Mesothelial cell of epicardium (in vitro differentiated cells): ENCODE measurements around the gene PHACTR3. TPM values are rescaled to one million over a fixed set of nuclear protein-coding genes. Genes with fewer than 3 reads are reported as not detected.

Experiments used
- DNase-seq, 2 experiments: peaks; one replicate each; pipeline ENCODE4 v3.0.0; 2021; ENCODE audit warnings: low spot score in 2 of 2; ENCODE audit not compliant: unreplicated experiment in 2 of 2
- H3K27ac Mint-ChIP-seq: 2 replicates; pipeline ENCODE4 v1.8.0; 2021; ENCODE audit warnings: mixed read lengths
- H3K27me3 Mint-ChIP-seq: 2 replicates; pipeline ENCODE4 v1.8.0; 2021; ENCODE audit warnings: low read depth, mixed read lengths
- H3K36me3 Mint-ChIP-seq: 2 replicates; pipeline ENCODE4 v1.8.0; 2021; ENCODE audit warnings: mixed read lengths
- H3K4me1 Mint-ChIP-seq: 2 replicates; pipeline ENCODE4 v1.8.0; 2021; ENCODE audit warnings: mixed read lengths
- H3K4me3 Mint-ChIP-seq: 2 replicates; pipeline ENCODE4 v1.8.0; 2021; ENCODE audit warnings: mild to moderate bottlenecking, moderate library complexity, mixed read lengths
- H3K9me3 Mint-ChIP-seq: 2 replicates; pipeline ENCODE4 v1.8.0; 2021; ENCODE audit warnings: mixed read lengths
- CTCF ChIP-seq: fragments of 200-600 bp; sonication (generic); IDR thresholded peaks from one replicate; pipeline ENCODE4 v1.5.0; 2021; ENCODE audit warnings: antibody characterized with exemption; ENCODE audit not compliant: unreplicated experiment
- total RNA-seq: library from RNA; stranded (reverse); gene quantifications from 3 replicates; pipeline ENCODE4 v1.2.1, GENCODE V29; 2021

Gene PHACTR3
- total RNA-seq, 1 donor from 2014 or later = 0.16 TPM

- Mint-ChIP-seq H3K27ac (no peak overlapping the region), H3K27me3 (peaks cover 20% of the 10 kb centered on the region), H3K9me3 (peaks cover 4% of the 10 kb centered on the region), H3K4me1 (no peaks in the 10 kb centered on the region), H3K4me3 (no peak overlapping the region), H3K36me3 (no peaks in the 10 kb centered on the region)
- no peak for DNase-seq
- TF ChIP-seq CTCF = no peak
Observed at GRCh38 chr20:59744756-59745155, 140.4 kb downstream of the PHACTR3 start.

- DNase-seq = no peak
- no peaks in the 10 kb centered on the region for H3K4me1 Mint-ChIP-seq
- H3K9me3 Mint-ChIP-seq = peaks cover 4% of the 10 kb centered on the region
- H3K36me3 Mint-ChIP-seq = no peaks in the 10 kb centered on the region
- H3K4me3 Mint-ChIP-seq = no peak overlapping the region
- peaks cover 25% of the 10 kb centered on the region for H3K27me3 Mint-ChIP-seq
- no peak for TF ChIP-seq CTCF
- H3K27ac Mint-ChIP-seq = no peak overlapping the region
Observed at GRCh38 chr20:59745201-59745600, 140.9 kb downstream of the PHACTR3 start.

- Mint-ChIP-seq H3K27me3 (peaks cover 30% of the 10 kb centered on the region), H3K4me3 (no peak overlapping the region), H3K9me3 (peaks cover 4% of the 10 kb centered on the region)
Observed at GRCh38 chr20:59745716-59746115, 141.4 kb downstream of the PHACTR3 start.

GRCh38 chr20:59746155-59746554 lies 141.8 kb downstream of the PHACTR3 start:
- no peak overlapping the region for H3K27ac Mint-ChIP-seq
- no peaks in the 10 kb centered on the region for H3K4me1 Mint-ChIP-seq
- TF ChIP-seq CTCF = no peak
- DNase-seq = no peak
- no peak overlapping the region for H3K4me3 Mint-ChIP-seq
- H3K36me3 Mint-ChIP-seq = no peaks in the 10 kb centered on the region
- peaks cover 4% of the 10 kb centered on the region for H3K9me3 Mint-ChIP-seq
- H3K27me3 Mint-ChIP-seq = peaks cover 34% of the 10 kb centered on the region

More at GRCh38 chr20:59745716-59746115, 141.4 kb downstream of the PHACTR3 start:
- no peak overlapping the region for H3K27ac Mint-ChIP-seq
- TF ChIP-seq CTCF = no peak
- no peak for DNase-seq
- H3K4me1 Mint-ChIP-seq = no peaks in the 10 kb centered on the region
- H3K36me3 Mint-ChIP-seq = no peaks in the 10 kb centered on the region

- TF ChIP-seq CTCF = no peak
- Mint-ChIP-seq H3K9me3 (no peaks in the 10 kb centered on the region), H3K27me3 (peaks cover 51% of the 10 kb centered on the region), H3K36me3 (no peaks in the 10 kb centered on the region), H3K4me1 (no peaks in the 10 kb centered on the region), H3K4me3 (no peak overlapping the region), H3K27ac (no peak overlapping the region)
- no peak for DNase-seq
Observed at GRCh38 chr20:59747671-59748515, 143.6 kb downstream of the PHACTR3 start.
